GM18517 (cell line): ENCODE results near the gene PSMG4.

ENCODE experiments used
- ATAC-seq: cut with Tn5 transposase; IDR thresholded peaks from one replicate; pipeline ENCODE4 v1.9.1; 2021; ENCODE audit warnings: mild to moderate bottlenecking, moderate library complexity; ENCODE audit not compliant: unreplicated experiment

Gene PSMG4

DNA sequence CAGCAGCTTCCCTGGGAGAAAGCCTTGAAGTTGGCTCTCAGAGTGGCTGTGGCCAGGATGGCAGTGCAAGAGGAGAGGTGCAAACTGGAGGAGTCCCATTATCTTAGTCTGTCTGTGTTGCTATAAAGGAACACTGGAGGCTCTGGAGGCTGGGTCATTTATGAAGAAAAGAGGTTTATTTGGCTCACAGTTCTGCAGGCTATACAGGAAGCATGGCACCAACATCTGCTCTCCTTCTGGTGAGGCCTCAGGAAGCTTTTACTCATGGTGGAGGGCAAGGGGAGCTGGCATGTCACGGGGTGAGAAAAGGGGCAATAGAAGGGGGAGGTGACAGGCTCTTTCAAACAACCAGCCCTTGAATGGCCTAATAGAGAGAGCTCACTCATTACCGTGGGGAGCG lies 47.1 kb downstream of the PSMG4 start:
- ATAC-seq = no peak

DNA sequence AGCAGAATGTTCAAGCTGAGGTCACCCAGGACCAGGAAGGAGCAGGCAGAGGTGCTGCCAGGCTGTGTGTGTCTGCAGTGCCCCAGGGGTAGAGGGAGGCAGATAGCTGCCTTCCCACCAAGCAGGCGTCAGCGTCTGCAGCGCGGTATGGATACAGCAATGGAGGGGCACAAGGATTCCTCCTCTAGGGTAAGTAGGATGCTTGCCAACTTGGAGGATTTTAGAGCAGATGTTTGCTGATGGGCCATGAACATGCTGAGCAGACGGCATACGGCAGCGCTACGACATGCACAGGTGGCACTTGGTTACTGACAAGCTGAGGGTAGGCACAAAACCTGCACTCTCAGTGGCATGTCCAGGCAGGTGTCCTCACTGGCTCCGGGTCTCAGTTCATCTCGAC lies 48.1 kb downstream of the PSMG4 start:
- ATAC-seq = no peak

DNA sequence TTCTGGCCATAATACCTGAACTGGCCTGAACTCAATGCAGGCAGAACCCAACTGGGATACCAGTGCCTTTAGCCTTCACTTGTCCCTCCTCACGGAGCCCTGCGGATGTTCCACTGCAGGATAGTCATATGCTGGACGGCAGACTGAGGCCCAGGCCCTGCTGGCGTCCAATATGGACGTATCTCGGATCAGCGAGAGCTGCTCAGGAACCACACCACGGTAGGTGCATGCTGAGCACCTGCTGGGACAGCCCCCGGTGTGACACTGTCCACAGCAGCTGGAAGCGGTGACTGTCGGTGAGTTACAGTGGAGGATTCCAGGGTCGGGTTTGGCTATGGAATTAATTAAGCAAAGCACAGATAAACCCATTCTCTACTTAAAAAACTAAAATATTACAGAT lies 48.7 kb downstream of the PSMG4 start:
- ATAC-seq = no peak

DNA sequence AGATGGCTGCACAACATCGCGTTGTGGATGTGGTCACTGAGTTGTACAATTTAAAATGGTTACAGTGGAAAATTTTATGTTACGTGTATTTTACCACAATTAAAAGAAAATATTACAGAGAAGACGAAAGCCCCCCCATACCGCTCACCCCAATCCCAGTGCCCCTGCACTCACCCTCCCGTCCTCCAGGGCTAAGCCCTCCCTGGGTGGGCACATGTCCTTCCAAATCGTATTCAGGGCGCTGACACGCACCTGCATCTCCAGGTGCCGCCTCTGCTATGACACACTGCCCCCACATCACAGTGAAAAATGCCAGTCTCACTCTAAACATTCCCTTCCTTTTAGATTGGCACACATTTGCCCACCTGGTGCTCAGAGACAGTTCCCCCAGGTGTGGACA lies 49.4 kb downstream of the PSMG4 start:
- ATAC-seq = no peak

DNA sequence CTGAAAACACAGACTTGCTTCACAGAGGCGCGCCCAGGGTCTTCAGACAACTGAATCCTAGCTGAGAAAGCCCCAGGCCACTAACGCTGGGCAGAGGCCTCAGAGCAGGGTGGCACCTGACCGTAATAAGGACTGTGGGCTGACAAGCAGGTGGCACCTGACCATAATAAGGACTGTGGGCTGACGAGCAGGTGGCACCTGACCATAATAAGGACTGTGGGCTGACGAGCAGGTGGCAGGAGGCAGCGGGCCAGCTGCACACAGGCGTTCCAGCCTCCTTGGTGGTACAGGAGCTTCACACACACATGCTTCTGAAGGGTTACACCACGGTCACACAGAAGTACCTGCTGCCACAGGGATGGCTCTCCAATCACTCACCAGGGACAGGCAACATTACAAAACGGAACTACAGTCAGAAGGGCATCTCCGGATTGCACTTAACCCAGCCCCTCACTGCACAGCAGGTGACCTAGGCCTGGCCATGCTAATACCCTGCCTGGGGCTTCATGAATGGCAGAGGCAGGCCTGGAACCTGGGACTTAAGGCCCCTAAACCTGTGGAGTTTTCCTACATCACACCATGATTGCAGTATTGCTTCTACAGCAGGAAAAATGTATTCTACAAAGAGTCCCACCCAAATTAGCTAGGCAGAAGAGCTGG lies 50.8 kb downstream of the PSMG4 start:
- ATAC-seq = no peak

DNA sequence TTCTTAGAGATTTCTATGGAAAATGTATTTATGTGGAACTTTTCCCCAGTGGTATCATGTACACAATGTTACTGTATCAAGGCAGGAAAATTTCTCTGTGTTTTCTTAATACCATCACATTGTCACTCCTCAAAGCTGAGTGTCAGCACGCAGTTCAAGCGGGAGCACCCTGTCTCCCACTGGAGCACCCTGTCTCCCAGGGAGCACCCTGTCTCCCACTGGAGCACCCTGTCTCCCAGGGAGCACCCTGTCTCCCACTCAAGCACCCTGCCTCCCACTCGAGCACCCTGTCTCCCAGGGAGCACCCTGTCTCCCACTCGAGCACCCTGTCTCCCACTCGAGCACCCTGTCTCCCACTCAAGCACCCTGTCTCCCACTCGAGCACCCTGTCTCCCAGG lies 51.3 kb downstream of the PSMG4 start:
- no peak for ATAC-seq

DNA sequence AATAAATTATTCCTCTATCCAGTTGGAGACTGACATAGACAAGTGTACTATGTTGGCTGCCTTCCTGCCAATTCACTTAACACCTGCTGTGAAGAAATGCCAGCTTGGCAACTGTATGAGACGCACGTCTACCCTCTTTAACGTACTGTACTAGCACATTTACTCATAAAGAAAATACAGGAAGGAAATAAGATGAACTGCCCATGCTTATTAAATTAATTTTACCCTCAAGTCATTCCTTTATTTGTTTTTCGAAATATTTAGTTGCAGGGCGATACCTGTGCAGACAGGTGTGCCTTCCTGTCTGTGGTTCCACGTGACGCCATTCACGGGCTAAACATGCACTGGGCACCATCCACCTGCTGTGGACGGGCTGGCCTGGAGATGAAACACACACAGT lies 52.0 kb downstream of the PSMG4 start:
- ATAC-seq = no peak

DNA sequence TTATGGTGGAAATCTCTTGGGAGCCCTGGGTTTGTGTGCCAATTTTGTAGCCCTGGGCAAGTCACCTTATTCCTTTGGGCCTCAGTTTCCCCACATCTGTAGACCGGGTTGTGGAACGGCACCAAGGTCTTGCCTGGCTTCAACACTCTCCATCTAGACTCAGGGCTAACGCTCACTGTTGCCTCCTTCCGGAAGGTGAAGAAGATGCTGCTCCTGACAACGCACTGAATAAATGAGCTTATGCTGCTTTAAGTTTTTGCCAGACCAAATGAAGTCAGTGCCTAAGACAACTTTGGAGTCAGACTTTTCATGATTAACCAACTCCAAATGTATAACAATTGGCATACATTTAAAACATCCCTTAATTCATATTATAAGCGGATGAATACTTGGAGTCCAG lies 53.1 kb downstream of the PSMG4 start:
- no peak for ATAC-seq

DNA sequence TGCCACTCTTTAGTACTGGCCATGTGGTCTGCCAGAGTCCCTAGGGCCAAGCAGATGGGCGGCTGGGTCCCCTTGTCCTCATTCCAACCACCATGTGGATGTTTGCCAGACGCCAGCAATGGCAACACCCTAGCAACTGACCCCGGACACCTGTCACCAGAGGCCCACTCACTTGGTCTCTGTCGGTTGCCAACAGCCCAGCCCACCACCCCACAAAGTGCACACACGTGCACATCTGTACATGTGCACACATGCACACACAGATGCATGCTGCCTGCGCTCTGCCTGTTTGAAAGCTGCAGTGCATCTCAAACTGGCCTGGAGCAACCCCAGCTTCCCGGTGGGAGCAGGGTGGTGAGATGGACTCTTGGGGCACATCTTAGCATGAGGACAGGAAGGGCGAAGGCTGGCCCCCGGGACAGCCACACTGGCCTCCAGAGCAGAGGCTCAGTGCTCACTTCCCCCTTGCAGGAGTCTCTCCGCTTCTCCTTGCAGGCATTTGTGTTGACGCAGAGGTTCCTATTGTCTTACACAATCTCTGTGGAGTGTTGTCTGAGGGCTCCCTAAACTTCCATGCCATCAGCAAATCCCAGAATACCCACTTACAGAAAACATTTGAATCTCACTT lies 54.0 kb downstream of the PSMG4 start:
- no peak for ATAC-seq

DNA sequence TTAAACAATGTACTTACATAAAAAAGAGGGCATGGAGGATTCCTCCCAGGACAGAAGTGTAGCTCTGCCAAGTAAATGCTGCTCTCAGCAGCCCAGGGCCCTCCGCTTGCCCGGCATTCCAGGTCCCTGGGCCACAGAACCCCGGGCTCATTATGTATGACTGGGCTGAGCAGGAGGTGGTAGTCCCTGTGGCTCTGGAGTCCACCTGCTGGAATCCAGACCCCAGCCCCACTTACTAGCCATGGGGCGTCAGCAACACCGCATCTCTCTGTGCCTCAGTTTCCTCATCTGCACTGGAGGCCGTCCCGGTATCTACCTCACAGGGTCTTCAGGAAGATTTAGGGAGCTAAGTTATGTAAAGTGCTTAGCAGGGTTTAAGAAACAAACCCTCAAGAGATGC lies 55.4 kb downstream of the PSMG4 start:
- ATAC-seq = no peak

DNA sequence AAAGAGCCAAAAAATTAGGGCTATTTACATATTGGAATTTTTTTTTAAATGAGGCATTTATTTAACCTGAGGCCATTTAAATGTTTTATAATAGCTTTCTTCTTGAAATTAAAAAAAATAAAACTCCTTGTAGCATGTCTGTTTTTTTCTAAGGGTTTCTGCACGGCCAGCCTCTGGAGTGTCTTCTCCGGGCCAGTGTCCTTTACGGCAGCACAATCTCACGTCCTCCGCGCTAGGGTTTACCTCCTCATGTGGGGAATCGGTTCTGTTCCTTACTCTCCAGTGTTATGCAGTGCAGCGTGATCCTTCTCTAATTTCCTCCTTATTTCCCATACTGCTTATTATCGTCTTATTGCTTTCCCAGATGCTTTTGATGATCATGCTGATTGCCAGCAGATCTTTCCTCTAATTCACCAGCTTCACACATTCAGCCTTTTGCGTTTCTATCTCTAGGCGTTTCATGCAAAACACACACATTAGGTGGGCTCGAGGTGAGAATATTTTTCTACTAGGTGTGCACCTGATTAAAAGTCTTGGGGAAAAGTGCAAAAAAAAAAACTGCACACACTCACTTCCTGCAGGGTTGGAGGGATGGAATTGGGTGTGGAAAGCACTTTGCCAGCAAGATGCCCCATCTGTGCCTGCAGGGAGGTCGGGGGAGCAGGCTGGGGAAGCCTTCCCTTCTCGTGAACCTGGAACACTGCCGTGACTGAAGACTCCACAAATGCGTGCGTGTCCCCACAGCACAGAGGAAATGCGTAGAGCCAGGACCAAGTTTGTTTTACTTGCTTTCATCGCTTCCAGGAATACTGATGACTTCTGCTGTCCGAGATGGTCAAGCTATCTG lies 56.1 kb downstream of the PSMG4 start:
- ATAC-seq = no peak

DNA sequence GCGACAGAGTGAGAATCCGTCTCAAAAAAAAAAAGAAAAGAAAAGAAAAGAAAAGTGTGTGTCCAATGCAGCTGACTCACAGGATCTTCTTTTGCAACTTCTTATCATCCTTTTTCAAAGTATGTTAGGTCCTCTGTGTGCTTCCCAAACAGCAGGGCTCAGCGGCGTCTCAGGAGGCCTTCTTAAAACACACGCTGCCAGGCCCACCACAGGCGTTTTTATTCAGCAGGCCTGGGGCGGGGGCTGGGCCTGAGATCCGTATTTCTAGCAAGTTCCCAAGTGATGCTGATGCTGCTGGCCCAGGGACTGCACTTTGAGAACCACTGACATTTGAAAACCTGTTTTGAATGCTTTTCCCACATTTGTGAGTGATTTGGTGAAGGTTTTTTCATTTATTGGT lies 57.1 kb downstream of the PSMG4 start:
- no peak for ATAC-seq

DNA sequence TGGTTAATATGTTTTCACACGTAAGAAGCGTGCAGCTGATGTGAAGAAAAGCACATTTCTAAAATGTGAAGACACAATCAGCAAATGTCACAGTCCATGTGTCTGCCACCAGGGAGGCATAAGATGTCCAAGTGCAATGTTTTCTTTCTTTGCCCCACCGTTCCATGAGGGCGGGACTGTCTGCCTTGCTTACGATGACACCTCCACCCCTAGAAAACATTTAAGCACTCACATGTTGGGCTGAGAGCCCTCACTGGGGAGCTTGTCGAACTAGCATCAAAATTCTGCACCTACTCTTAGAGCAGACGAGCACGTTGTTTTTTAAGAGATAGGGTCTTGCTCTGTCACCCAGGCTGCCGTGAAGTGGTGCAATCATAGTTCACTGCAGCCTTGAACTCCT lies 57.6 kb downstream of the PSMG4 start:
- ATAC-seq = no peak

DNA sequence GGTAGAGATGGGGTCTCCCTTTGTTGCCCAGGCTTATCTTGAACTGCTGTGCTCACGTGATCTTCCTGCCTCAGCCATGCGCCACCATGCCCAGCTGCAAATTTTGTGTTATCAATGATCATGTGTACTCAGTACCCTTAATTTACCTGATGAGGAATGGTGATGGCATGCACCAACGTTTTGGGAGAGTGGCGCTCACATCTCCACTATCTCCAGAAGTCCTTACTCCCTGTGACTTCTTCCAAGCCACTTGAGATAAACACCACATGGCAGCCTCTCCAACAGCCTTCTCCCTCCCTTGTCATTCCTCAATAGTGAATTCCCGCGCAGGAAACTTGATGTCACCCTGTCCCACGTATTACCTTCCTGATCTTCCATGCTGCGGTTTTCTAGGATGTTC lies 58.1 kb downstream of the PSMG4 start:
- no peak for ATAC-seq
